LNCaP clone FGC (cell line): ENCODE measurements around the gene COL6A3.

Experiments
- DNase-seq: peaks from one replicate; pipeline ENCODE4 v3.0.0-alpha.2; 2011; ENCODE audit warnings: low read depth
- H3K4me3 ChIP-seq: 2 replicates; pipeline ENCODE4 v1.5.1; 2011; ENCODE audit warnings: mild to moderate bottlenecking, low read depth, low read length, control low read depth
- CTCF ChIP-seq: IDR thresholded peaks from 2 replicates; pipeline ENCODE4 v1.5.1; 2012; ENCODE audit warnings: mild to moderate bottlenecking; ENCODE audit not compliant: control insufficient read depth, insufficient read depth; ENCODE audit errors: extremely low read depth

COL6A3 gene

GRCh38 chr2:237449193-237449881, 35.4 kb upstream of the COL6A3 start:
- DNase-seq: peak; percentile 26
- TF ChIP-seq CTCF: no peak
- no peak overlapping the region for H3K4me3 ChIP-seq

DNA sequence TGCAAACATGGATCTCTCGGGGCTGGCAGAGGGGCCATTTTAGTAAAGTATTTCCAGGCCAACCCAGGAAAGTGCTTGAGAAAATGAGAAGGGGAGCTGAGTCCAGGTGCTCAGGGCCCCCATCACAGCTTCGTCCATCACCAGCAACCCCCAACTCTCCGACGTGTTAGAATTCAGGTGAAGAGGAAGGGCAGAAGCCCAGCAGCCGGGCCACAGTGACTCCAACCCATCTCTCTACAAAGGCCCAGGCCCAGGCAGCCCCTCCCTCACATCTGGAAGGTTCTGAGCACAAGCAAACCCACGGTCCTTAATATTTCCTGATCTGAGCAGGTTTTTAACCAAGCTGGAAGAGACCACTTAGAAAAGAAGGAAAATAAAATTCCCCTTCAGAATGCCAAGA, 34.7 kb upstream of the COL6A3 start:
- H3K4me3 ChIP-seq: no peak overlapping the region
- no peak for DNase-seq
- TF ChIP-seq CTCF: no peak

- H3K4me3 ChIP-seq: no peak overlapping the region
- DNase-seq: no peak
- no peak for TF ChIP-seq CTCF
These were observed 34.2 kb upstream of the COL6A3 start for GRCh38 chr2:237448171-237448570.

- H3K4me3 ChIP-seq: no peak overlapping the region
- no peak for DNase-seq
- no peak for TF ChIP-seq CTCF
These were observed 33.5 kb upstream of the COL6A3 start for GRCh38 chr2:237447496-237447895.

DNA sequence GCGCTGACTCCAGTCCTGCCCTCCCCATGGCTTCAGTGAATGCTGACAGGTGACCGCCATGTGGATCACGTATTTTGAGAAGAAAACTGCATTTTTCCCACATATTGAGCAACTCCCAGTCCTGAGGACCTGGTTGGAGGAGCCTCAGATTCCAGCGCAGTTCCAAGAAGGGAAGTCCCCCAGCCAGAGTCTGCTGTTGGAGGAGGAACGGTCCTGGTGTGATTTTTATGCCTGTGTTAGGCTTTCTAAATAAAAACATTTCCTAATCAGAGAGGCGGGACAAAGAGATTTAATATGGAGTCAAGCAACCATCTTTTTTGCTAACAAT, 32.3 kb upstream of the COL6A3 start:
- H3K4me3 ChIP-seq: no peak overlapping the region
- DNase-seq: no peak
- TF ChIP-seq CTCF: no peak

DNA sequence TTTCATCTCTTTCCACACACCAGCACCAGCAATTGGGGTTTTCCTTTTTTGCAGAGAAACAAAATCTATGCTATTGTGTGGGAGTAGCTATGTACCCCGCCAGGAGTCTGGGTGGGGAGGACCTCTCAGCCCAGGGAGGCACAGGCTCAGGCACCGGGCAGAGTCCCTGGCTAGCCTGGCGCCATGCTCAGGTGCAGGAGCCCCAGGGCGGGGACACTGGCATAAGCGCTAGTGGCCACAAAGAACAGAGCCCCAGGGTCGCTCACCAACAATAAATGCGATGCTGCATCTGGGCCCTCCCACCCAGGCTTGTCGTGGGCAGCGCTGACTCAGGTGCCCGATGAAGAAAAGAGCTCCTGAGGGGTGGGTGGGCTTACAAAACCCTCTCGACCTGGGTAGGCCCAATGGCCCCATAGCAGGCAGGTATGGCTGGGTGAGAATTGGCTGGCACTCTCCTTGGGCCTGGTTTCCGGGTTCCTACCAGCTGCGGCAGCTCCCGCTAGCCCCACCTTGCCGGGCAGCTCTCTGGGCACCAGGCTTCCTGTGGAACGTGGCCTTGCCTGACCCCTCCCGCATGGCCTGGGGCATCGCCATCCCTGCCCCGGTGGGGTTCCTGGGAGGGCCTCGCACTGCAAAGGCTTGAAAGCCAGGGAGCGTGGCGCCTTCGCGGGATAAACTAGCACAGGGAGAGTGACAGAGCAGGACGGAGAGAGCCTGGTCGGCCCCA, 31.8 kb upstream of the COL6A3 start:
- H3K4me3 ChIP-seq: no peak overlapping the region
- TF ChIP-seq CTCF: no peak
- no peak for DNase-seq

GRCh38 chr2:237444071-237444470, 30.1 kb upstream of the COL6A3 start:
- no peak for TF ChIP-seq CTCF
- no peak for DNase-seq
- H3K4me3 ChIP-seq: no peak overlapping the region
